GM19468 (cell line): Measurements from ENCODE around the gene TDRKH.
"Not testable (repeated sequence)": the region's sequence is repeated elsewhere in the genome, so short reads cannot be mapped to it uniquely, and the experiment has no call there.

ENCODE experiments used
- ATAC-seq: cut with Tn5 transposase; IDR thresholded peaks from one replicate; pipeline ENCODE4 v1.9.1; 2021; ENCODE audit warnings: mild to moderate bottlenecking, moderate library complexity, moderate number of reproducible peaks; ENCODE audit not compliant: unreplicated experiment; ENCODE audit errors: extremely low read depth

The TDRKH gene

GRCh38 chr1:151806170-151806569 lies 15.9 kb upstream of the TDRKH start:
- no peak for ATAC-seq

DNA sequence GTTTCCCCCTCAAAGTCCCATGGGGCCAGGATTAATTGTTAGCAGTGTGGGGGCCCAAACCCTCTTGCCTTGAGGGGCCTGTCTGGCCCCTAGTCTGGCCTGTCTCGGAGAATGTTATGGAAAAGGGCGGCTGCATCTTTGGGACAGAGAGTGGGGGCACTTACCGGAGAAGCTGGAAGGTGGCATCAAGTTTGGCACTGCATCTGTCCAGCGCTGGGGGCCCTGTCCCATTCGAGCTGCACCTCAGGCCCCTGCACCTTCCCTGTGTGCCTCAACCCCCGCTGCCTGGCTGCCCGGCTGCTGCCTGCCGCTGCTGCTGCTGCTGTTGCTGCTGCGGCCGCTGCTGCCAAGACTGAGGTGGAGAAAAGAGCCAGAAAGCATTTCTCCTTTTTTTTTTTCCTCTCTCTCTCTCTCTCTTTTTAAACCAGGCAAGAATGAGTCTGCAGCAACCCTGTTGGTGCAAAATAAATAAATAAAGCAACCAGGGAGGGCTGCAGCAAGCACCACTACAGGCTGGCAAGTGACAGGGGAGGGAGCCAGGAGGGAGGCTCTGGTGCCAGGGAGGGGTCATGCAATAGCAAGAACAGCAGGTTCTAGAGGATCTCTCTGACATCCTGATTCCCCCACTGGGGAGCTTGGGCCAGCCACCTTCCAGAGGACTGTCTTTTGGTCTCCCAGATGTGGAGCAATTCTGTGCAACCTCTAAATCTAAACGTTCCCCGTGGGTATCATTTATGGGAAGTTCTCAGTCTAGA lies 14.9 kb upstream of the TDRKH start, which contains the start of gene LINGO4:
Gene LINGO4, minus strand, starts transcription at position 354 of the 755 bp plus-strand sequence. CDS start 2,715 bp downstream, outside the sequence.
- no peak for ATAC-seq

GRCh38 chr1:151803915-151804314 lies 13.6 kb upstream of the TDRKH start:
- no peak for ATAC-seq

GRCh38 chr1:151803164-151803563 lies 12.9 kb upstream of the TDRKH start:
- ATAC-seq = no peak

DNA sequence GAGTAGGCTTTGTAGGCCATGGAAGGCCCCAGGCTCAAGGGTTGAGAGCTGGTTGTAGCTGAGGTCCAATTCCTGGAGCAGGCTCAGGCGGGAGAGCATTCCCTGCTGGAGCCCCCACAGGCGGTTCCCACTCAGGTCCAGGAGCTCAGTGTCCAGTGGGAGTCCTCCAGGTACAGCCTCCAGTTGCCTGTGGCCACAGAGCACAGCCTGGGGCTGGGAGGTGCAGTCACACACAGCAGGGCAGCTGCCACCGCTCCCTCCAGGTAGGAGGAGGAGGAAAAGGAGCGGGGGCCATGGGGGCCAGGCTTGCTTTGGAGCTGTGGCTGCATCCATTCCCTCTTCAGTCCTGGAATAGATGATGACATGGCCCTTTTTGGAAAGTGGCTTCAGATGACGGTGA lies 12.1 kb upstream of the TDRKH start:
- no peak for ATAC-seq

DNA sequence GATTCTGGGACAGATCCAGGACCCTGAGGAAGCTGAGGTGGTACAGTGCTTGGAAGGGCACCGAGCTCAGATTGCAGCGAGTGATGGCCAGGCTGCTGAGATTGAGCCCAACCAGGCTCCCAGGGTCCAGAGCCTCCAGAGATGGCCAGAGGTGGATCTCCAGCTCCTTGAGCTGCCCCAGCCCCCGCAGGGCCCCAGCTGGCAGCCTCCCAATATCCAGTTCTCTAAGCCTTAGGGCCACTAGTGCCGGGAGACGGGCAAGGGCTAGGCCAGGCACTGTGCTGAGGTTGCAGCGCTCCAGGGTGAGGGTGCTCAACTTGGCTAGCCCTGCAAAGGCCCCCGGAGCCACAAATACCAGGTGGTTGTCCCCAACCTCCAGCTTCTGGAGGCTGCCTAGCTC lies 11.5 kb upstream of the TDRKH start:
- ATAC-seq = no peak

- ATAC-seq = no peak
These were observed 11.1 kb upstream of the TDRKH start for GRCh38 chr1:151801310-151801820.

DNA sequence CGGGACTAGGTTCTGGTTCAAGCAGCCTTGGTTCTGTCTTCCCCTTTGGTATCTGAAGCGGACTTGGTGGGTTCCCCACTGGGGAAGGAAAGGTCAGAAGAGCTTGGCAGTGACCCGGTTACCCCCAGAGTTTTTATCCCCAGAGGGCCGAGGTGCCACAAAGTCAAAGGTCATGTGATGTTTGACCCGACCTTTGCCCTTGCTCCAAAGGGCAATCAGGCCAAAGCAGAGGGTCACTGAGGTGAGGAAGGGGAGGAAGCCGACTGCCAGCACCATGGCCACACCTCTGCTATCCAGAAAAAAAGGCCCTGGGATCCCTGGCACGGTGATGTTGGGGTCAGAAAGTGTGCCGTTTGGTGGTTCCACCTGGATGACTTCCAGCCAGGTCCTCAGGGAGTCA lies 10.5 kb upstream of the TDRKH start:
- no peak for ATAC-seq

GRCh38 chr1:151799179-151800022 lies 9.1 kb upstream of the TDRKH start:
- ATAC-seq = no peak

DNA sequence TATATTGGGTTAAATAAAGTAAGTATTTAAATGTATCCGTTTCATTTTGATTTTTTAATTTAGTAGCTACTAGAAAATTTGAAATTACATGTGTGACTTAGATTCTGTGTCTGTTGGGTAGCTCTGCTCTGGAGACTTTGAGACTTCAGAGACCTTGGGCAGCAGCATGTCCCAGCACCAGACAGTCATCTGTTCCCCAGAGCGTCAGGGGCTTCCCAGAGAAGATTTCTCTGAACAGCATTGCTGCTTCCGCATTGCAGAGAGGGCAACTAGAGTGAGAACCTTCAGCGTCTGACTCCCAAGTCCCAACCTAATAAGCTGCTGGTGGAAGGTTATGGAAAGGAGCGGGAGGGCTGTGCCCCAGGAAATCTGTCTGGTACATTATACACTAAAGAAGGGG lies 8.3 kb upstream of the TDRKH start:
- no peak for ATAC-seq

GRCh38 chr1:151790940-151791651 lies 796 bp upstream of the TDRKH start:
- ATAC-seq = no peak

DNA sequence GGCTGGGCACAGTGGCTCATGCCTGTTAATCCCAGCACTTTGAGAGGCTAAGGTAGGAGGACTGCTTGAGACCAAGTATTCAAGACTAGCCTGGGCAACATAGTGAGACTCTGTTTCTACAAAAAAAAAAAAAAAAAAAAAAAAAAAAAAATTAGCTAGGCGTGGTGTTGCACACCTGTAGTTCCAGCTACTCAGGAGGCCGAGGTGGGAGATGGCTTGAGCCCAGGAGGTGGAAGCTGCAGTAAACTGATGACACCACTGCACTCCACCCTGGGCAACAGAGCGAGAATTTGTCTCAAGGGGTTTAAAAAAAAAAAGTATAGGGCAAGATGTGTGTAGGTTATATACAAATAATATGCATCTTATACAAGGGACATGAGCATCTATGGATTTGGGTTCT lies 2.6 kb downstream of the TDRKH start:
- ATAC-seq = no peak

DNA sequence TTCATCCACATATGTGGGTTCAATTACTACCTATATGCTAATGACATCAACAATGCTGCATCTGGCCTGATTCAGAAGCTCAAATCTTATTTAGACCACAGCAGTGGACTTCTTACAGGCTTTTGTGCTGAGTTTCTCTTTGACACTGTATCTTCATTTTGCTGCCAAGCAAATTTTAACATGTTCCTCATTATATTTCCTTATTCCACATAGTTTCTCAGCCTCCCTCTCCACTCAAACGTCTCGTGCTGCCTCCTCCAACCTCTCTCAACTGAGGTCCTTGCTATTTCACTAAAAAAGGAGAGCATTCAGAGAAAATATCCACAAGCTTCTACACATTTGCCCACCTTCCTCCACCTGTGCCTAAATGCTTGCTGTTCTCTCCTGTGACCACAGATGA lies 6.5 kb downstream of the TDRKH start:
- no peak for ATAC-seq

DNA sequence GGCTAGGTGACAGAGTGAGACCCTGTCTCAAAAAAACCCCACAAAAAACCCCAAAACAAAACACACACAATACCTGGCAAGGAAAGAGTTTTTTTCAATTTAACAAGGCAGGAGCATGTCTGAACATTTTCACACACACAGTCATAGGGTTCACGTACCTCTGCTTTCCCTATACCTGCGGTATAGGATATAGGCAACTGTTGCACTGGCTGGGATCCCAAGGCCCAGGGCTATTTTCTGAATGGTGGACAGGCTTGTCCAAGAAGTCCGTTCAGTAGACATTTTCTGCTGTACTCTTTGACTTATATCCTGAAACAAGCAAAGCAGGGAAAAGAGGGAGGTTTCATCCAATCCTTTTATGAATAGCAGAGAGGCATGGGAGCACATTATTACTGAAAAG lies 7.6 kb downstream of the TDRKH start:
- ATAC-seq = no peak

GRCh38 chr1:151782026-151782425 lies 8.3 kb downstream of the TDRKH start:
- ATAC-seq = not testable (repeated sequence)

DNA sequence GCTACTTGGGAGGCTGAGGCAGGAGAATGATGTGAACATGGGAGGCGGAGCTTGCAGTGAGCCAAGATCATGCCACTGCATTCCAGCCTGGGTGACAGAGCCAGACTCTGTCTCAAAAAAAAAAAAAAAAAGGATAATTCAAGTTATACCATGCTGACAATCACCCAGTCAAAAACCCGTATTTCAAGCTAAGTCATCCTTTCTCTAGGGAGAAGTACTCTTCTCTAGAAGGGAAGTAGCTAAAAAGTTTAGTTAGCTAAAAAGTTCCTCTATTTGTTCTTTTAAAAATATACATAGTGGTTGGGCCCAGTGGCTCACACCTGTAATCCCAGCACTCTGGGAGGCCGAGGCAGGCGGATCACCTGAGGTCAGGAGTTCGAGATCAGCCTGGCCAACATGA lies 9.6 kb downstream of the TDRKH start:
- ATAC-seq = not testable (repeated sequence)

GRCh38 chr1:151779852-151780251 lies 10.4 kb downstream of the TDRKH start:
- ATAC-seq = no peak

DNA sequence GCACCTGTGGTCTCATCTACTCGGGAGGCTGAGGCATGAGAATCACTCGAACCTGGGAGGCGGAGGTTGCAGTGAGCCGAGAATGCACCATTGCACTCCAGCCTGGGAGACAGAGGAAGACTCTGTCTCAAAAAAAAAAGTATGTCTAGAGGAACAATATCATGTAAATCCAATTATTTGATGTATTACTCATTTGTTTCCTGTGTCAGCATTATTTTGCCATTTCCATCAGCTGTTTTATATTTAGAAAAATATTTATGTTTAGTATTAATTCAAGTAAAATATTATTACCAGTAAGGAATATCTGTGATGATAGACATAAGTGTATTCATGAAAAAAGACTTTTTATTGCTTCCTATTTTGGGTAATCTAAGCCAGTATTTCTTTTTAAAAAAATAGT lies 13.0 kb downstream of the TDRKH start:
- no peak for ATAC-seq

- ATAC-seq = no peak
These were observed 13.6 kb downstream of the TDRKH start for GRCh38 chr1:151776665-151777062.

- no peak for ATAC-seq
These were observed 14.2 kb downstream of the TDRKH start for GRCh38 chr1:151775894-151776664.
